ENCODE measurements around the gene BCLAF3.

DNA sequence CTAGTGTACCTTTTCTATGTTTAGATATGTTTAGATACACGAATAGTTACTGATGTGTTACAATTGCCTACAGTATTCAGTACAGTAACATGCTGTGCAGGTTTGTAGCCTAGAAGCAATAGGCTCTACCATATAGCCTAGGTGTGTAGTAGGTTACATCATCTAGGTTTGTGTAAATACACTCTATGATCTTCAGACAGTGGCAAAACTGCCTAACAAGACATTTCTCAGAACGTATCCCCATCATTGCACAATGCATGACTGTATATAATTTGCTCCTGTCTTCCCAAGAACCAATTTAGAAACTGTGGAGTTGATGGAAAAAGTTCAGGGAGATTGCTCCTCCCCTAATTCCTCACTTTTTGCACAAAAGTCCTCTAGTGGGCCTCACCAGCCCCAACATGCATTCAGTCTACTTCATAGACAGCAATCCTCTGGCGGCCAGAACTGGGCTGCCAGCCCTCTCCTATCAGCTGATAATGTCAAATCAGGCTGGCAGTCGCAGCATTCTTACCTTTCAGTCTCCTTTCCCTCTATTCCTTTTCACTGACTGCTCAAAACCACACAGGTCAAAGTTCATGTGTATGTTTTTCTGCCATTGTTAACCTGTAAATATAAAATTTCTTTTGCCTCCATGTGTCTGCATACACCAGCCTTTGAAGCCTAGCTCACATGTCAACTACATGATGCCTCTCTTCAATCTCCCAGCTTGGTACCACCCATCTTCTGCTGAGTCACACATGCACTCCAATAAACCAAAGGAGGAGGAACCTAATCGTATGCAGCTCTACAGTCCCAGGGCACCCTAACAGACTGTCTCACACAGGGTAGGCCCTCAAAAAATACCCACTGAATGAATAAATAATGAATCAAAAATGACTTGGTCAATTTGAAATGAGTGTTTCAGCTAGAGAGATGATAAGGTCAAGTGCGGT lies 32.0 kb downstream of the BCLAF3 start:
- TF ChIP-seq, protein P1, sequence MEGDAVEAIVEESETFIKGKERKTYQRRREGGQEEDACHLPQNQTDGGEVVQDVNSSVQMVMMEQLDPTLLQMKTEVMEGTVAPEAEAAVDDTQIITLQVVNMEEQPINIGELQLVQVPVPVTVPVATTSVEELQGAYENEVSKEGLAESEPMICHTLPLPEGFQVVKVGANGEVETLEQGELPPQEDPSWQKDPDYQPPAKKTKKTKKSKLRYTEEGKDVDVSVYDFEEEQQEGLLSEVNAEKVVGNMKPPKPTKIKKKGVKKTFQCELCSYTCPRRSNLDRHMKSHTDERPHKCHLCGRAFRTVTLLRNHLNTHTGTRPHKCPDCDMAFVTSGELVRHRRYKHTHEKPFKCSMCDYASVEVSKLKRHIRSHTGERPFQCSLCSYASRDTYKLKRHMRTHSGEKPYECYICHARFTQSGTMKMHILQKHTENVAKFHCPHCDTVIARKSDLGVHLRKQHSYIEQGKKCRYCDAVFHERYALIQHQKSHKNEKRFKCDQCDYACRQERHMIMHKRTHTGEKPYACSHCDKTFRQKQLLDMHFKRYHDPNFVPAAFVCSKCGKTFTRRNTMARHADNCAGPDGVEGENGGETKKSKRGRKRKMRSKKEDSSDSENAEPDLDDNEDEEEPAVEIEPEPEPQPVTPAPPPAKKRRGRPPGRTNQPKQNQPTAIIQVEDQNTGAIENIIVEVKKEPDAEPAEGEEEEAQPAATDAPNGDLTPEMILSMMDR (IDR thresholded peaks at IDR 0.05): no peak
- TF ChIP-seq EP300 (IDR thresholded peaks at IDR 0.05): no peak

Measured in tibial nerve (tissue), 4 donors.